ENCODE measurements around the gene VEGFA. TPM values are rescaled to one million over a fixed set of nuclear protein-coding genes. Genes with fewer than 3 reads are reported as not detected.

The VEGFA gene
- 29.0 and 31.3 TPM in 2 replicates for total RNA-seq

GRCh38 chr6:43769526-43770371 is at the start of gene VEGFA:
VEGFA (plus strand) TSS chr6:43770211.
- ChIA-PET POLR2A (interaction anchor here (0.7 to 5.7 kb wide), 16 partner anchors 36 to 477 kb away, joined by 3 to 41 read pairs (median 6); partner anchors contain the start of genes GTPBP2, HSP90AB1, MAD2L1BP and MRPL14), CTCF (interaction anchor here (0.7 to 8.4 kb wide), 18 partner anchors 9 to 313 kb away, joined by 3 to 99 read pairs (median 4); partner anchors contain the start of gene RSPH9)
- peak within 1 kb of the TSS; percentile 86 for H3K27ac Mint-ChIP-seq
- peaks cover 16% of the 10 kb centered on the region for H3K27me3 Mint-ChIP-seq
- ATAC-seq (ENCODE audit: low read depth) (peak; percentile 71), DNase-seq (peak; percentile 85)
- peaks cover 2% of the 10 kb centered on the region for H3K36me3 Mint-ChIP-seq (ENCODE audit: low read depth)
- peak within 1 kb of the TSS; percentile 94 for H3K4me3 Mint-ChIP-seq
- TF ChIP-seq, protein P1, sequence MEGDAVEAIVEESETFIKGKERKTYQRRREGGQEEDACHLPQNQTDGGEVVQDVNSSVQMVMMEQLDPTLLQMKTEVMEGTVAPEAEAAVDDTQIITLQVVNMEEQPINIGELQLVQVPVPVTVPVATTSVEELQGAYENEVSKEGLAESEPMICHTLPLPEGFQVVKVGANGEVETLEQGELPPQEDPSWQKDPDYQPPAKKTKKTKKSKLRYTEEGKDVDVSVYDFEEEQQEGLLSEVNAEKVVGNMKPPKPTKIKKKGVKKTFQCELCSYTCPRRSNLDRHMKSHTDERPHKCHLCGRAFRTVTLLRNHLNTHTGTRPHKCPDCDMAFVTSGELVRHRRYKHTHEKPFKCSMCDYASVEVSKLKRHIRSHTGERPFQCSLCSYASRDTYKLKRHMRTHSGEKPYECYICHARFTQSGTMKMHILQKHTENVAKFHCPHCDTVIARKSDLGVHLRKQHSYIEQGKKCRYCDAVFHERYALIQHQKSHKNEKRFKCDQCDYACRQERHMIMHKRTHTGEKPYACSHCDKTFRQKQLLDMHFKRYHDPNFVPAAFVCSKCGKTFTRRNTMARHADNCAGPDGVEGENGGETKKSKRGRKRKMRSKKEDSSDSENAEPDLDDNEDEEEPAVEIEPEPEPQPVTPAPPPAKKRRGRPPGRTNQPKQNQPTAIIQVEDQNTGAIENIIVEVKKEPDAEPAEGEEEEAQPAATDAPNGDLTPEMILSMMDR (IDR thresholded peaks at IDR 0.05): peak; percentile 85
- H3K9me3 Mint-ChIP-seq: no peaks in the 10 kb centered on the region
- H3K4me1 Mint-ChIP-seq: peaks cover 26% of the 10 kb centered on the region
- intact Hi-C loops (cut with micrococcal nuclease): loop anchor here (1.0 to 10.0 kb wide), 16 partner anchors 45 to 1872 kb away; partner anchors contain the start of genes GTPBP2, HSP90AB1, MRPL14 and MRPS18A

- H3K36me3 Mint-ChIP-seq (ENCODE audit: low read depth): no peaks in the 10 kb centered on the region
- peaks cover 5% of the 10 kb centered on the region for H3K27me3 Mint-ChIP-seq
- no peak overlapping the region for H3K4me3 Mint-ChIP-seq
- POLR2A ChIA-PET: no interaction called here
- TF ChIP-seq, protein P1 (IDR thresholded peaks at IDR 0.05): no peak
- no peak overlapping the region for H3K27ac Mint-ChIP-seq
- no peak for DNase-seq
- intact Hi-C loops (cut with micrococcal nuclease): loop anchor here (10.0 kb wide), 1 partner anchor 434 kb away; the partner anchor contains the start of gene CAPN11
- no peak for ATAC-seq (ENCODE audit: low read depth)
- CTCF ChIA-PET: interaction anchor here (0.7 to 5.1 kb wide), 4 partner anchors 35 to 354 kb away, joined by 3 to 27 read pairs (median 10); no protein-coding TSS in a partner anchor
- peaks cover 43% of the 10 kb centered on the region for H3K4me1 Mint-ChIP-seq
- H3K9me3 Mint-ChIP-seq: no peaks in the 10 kb centered on the region
Observed at GRCh38 chr6:43720999-43721398, 49.0 kb upstream of the VEGFA start.

GRCh38 chr6:43722920-43723545 is 47.0 kb upstream of the VEGFA start:
- TF ChIP-seq, protein P1 (IDR thresholded peaks at IDR 0.05): no peak
- peak overlapping the region; percentile 35 for H3K27ac Mint-ChIP-seq

GRCh38 chr6:43723737-43724295 is 46.2 kb upstream of the VEGFA start:
- Mint-ChIP-seq H3K9me3 (no peaks in the 10 kb centered on the region), H3K36me3 (ENCODE audit: low read depth) (no peaks in the 10 kb centered on the region), H3K4me1 (peaks cover 27% of the 10 kb centered on the region), H3K27ac (no peak overlapping the region), H3K27me3 (peaks cover 5% of the 10 kb centered on the region), H3K4me3 (no peak overlapping the region)
- POLR2A ChIA-PET: interaction anchor here (1.2 to 1.8 kb wide), 5 partner anchors 9 to 522 kb away, joined by 4 to 46 read pairs (median 11); partner anchors contain the start of genes HSP90AB1 and VEGFA
- intact Hi-C loops (cut with micrococcal nuclease): loop anchor here (1.0 to 10.0 kb wide), 7 partner anchors 45 to 431 kb away; partner anchors contain the start of gene CAPN11
- ATAC-seq (ENCODE audit: low read depth) (peak; percentile 74), DNase-seq (peak; percentile 46)
- TF ChIP-seq, protein P1 (IDR thresholded peaks at IDR 0.05): peak; percentile 36
- CTCF ChIA-PET: interaction anchor here (0.6 to 5.1 kb wide), 16 partner anchors 9 to 357 kb away, joined by 3 to 27 read pairs (median 5); partner anchors contain the start of gene VEGFA

More at GRCh38 chr6:43722920-43723545, 47.0 kb upstream of the VEGFA start:
- DNase-seq (no peak), ATAC-seq (ENCODE audit: low read depth) (no peak)
- H3K9me3 Mint-ChIP-seq: no peaks in the 10 kb centered on the region
- H3K4me3 Mint-ChIP-seq: no peak overlapping the region
- CTCF ChIA-PET: interaction anchor here (0.6 to 5.1 kb wide), 8 partner anchors 8 to 356 kb away, joined by 3 to 27 read pairs (median 6); no protein-coding TSS in a partner anchor
- intact Hi-C loops (cut with micrococcal nuclease): loop anchor here (1.0 to 10.0 kb wide), 2 partner anchors 356 to 432 kb away; partner anchors contain the start of gene CAPN11
- H3K4me1 Mint-ChIP-seq: peaks cover 29% of the 10 kb centered on the region
- POLR2A ChIA-PET: no interaction called here
- H3K27me3 Mint-ChIP-seq: peaks cover 5% of the 10 kb centered on the region
- H3K36me3 Mint-ChIP-seq (ENCODE audit: low read depth): no peaks in the 10 kb centered on the region
